Measurements from ENCODE around the gene MPDU1. TPM values are rescaled to one million over a fixed set of nuclear protein-coding genes. Genes with fewer than 3 reads are reported as not detected.
A peak's percentile ranks its signal among the peaks of the same experiment; 100 is the strongest.
"Not testable (repeated sequence)": the region's sequence is repeated elsewhere in the genome, so short reads cannot be mapped to it uniquely, and the experiment has no call there.

The MPDU1 gene
- total RNA-seq, 1 donor from 2014 or later = 70.0 TPM

GRCh38 chr17:7614425-7615264 is 31.0 kb downstream of the MPDU1 start, which contains the start of gene FXR2:
FXR2 (minus strand) TSS chr17:7614897; CDS start chr17:7614532, 365 bp downstream.
- peak; percentile 99 to 100 for DNase-seq (ENCODE audit: low read depth in 2 of 2)

DNA sequence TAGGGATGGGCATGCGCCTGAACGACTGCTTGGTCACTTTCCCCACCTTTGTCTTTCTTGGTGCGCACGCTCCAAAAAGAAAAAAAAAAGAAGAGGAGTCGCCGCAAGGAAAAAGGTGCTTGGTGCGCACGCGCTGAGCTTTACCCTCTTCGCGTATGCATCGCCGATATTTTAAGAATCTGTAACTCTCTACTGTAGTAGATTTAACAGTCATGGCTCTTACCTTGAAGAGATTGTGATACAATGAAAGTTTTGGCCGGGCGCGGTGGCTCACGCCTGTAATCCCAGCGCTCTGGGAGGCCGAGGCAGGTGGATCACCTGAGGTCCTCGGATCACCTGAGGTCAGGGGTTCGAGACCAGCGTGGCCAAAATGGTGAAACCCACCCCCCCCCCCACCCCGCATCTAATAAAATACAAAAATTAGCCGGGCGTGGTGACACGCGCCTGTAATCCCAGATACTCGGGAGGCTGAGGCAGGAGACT is 31.7 kb downstream of the MPDU1 start:
- DNase-seq (ENCODE audit: low read depth in 2 of 2) = no peak

- DNase-seq (ENCODE audit: low read depth in 2 of 2) = no peak
These were observed 35.0 kb downstream of the MPDU1 start for GRCh38 chr17:7618608-7619007.

GRCh38 chr17:7620835-7621234 is 37.2 kb downstream of the MPDU1 start:
- no peak for DNase-seq (ENCODE audit: low read depth in 2 of 2)

DNA sequence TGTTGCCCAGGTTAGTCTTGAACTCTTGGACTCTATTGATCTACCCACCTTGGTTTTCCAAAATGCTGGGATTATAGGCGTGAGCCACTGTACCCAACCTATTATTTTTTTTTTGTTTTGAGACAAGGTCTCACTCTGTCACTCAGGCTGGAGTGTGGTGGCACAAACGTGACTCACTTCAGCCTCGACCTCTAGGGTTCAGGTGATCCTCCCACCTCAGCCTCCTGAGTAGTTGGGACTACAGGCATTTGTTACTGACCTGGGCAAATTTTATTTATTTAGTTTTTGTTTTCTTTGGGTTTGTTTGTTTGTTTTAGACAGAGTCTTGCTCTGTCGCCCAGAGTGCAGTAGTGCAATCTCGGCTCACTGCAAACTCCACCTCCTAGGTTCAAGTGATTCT is 40.0 kb downstream of the MPDU1 start:
- no peak for DNase-seq (ENCODE audit: low read depth in 2 of 2)

GRCh38 chr17:7625749-7626148 is 42.1 kb downstream of the MPDU1 start:
- DNase-seq (ENCODE audit: low read depth in 2 of 2) = not testable (repeated sequence)

DNA sequence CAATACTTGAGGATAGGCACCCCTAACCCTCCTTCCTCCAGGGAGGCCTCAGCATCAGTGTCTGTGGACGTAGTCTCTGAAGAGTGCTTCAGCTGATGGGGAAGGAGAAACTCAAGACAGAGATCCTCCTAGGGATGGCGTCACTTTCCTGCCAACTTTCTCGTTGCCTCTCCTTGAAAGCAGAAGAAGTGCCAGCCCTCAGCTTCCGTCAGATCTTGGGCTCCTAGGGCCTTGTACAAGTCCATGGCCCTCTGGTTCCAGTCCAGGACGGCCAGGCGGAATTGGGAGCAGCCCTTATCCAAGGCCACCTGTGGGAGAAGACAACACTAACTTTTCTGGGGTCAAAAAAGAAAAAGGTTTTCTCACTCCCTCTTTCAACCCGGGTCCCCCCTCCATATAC is 42.7 kb downstream of the MPDU1 start:
- no peak for DNase-seq (ENCODE audit: low read depth in 2 of 2)

GRCh38 chr17:7626956-7627249 is 43.3 kb downstream of the MPDU1 start:
- DNase-seq (ENCODE audit: low read depth in 2 of 2) = no peak

DNA sequence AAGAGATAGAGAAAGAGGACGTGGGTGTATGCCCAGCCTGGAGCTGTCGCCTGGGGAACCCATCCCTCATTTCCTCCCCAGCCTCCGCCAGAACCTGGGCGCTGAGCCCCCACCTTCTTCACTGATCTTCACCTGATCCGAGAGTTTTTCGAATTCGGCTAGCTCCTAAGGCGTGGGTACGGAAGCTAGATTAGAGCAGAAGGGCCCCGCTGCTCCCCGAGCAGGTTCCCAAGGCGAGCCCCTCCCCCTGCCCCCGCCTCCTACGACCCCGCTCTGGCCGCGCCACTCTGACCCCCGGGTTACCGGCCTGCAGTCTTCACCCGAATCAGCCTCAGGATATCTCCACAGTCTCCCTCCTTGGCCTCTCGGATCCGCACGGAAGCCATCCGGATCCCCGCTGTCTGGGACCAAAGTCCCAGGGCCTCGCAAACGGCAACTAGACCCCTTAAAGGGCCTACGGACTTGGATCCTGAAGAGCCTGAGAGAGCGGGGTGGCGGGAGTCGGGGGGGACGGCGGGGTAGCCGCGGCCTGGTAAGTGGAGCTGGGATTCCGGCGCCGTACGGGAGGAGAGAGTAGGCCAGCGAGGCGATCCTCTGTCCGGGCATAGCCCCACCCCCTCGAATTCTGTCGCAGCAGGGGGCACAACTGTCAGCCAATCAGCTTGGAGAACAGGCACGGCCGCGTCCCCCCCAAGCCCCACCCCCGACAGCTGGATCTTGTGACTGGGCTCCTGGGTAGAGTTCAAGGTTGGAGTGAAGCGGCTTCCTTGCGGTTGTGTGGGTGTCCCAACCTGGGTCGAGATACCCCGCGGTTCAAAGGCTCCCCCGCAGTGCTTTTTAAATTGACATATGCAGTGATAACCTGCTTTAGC is 43.8 kb downstream of the MPDU1 start, which contains the start of gene SAT2:
Gene SAT2 (minus strand): TSS at position 572 of the 872 bp plus-strand sequence. CDS start 186 bp downstream, at position 386.
- peak; percentile 89 to 94 for DNase-seq (ENCODE audit: low read depth in 2 of 2)

- no peak for DNase-seq (ENCODE audit: low read depth in 2 of 2)
These were observed 46.4 kb downstream of the MPDU1 start, which contains the start of gene SHBG for GRCh38 chr17:7629939-7630571. SHBG (plus strand) TSS chr17:7630135; CDS start chr17:7630173, 38 bp downstream.

DNA sequence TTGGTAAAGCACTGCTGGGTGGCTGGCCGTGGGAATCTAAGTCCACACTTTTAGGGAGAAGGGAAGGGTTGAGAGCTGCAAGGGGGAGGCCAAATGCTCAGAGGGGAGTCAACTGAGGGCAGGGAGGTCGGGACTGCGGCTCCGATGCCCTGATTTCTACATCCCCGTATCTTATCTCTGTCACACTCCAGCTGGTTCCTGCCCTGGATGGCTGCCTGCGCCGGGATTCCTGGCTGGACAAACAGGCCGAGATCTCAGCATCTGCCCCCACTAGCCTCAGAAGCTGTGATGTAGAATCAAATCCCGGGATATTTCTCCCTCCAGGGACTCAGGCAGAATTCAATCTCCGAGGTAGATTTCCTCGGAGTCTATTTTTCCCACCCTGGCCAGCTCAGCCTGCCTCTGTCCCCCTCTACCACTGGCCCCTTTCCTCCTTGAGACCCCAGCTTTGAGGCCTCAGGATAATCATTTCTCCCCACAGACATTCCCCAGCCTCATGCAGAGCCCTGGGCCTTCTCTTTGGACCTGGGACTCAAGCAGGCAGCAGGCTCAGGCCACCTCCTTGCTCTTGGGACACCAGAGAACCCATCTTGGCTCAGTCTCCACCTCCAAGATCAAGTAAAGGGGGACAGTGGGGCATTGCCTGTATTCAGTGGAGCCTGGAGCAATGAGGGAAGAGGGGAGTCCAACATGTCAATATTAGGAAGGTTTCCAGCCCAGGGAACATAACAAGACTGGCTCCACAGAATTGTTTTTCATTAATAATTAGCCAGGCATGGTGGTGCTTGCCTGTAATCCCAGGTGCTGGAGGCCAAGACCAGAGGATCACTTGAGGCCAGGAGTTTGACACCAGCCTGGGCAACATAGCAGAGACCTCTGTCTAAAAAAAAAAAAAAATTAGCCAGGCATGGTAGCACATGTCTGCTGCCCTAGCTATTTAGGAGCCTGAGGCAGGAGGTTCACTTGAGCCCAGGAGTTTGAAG is 48.0 kb downstream of the MPDU1 start:
- DNase-seq (ENCODE audit: low read depth in 2 of 2) = no peak

DNA sequence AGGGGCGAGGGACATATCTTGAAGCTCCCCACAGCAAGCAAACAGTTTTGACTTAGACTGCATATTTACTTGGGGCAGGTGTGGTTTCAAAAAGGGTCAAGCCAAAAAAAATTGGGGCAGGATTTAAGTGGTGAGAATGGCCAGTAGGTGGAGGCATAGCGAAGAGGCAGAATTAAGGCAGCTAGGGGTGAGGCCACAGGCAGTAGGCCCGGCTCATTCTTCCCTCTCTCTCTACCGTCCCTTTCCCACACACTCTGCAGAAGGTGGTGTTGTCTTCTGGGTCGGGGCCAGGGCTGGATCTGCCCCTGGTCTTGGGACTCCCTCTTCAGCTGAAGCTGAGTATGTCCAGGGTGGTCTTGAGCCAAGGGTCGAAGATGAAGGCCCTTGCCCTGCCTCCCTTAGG is 48.8 kb downstream of the MPDU1 start:
- peak in 1 of 2 donors; percentile 50 for DNase-seq (ENCODE audit: low read depth in 2 of 2)

DNA sequence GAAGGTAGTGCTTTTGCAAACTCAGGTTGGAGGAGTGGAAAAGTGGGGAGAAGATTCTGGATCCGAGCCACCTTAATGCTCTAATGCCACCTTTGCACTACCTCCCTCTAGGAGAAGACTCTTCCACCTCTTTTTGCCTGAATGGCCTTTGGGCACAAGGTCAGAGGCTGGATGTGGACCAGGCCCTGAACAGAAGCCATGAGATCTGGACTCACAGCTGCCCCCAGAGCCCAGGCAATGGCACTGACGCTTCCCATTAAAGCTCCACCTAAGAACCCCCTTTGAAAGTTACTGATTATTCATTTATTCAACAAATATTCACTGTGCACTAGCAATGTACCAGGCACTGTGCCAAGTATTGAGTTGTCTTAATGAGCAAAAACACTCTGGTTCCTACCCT is 49.4 kb downstream of the MPDU1 start:
- DNase-seq (ENCODE audit: low read depth in 2 of 2) = no peak

- peak in 1 of 2 donors; percentile 54 for DNase-seq (ENCODE audit: low read depth in 2 of 2)
These were observed 50.7 kb downstream of the MPDU1 start for GRCh38 chr17:7634384-7634783.

DNA sequence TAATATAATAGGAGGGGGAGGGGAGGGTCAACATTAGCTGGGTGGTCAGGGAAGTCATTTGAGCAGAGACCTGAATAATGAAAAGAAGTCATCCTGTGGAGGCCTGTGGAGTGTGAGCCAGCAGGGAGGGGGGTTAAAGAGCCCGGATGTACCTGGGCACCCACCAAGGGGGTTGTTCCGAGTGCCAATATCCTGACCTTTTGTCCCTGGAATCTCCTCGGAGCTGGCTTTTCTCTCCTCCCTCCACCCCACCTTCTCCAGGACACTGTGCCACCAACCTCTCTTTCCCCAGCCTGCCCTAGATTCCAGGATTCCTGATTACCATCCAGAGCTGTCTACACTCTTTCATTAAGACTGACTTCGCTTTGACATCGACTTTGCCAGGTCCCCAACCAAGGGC is 52.5 kb downstream of the MPDU1 start:
- no peak for DNase-seq (ENCODE audit: low read depth in 2 of 2)

Other genes starting within 250 kb of the MPDU1 start
- gene ACAP1, start 247.3 kb upstream of the MPDU1 start, total RNA-seq = 0.26 and 1.0 TPM in 2 replicates
- 2.3 and 3.4 TPM in 2 replicates for gene KCTD11, start 231.7 kb upstream of the MPDU1 start, total RNA-seq
- gene TMEM95, start 228.7 kb upstream of the MPDU1 start, total RNA-seq = not detected in 2 replicates
- gene TNK1, start 202.8 kb upstream of the MPDU1 start, total RNA-seq = 2.1 and 2.3 TPM in 2 replicates
- 13.5 and 34.0 TPM in 2 replicates for gene PLSCR3, start 189.3 kb upstream of the MPDU1 start, total RNA-seq
- 127 and 212 TPM in 2 replicates for gene TMEM256, start 179.8 kb upstream of the MPDU1 start, total RNA-seq
- 1.4 and 3.0 TPM in 2 replicates for gene NLGN2, start 176.0 kb upstream of the MPDU1 start, total RNA-seq
- gene SPEM1, start 163.5 kb upstream of the MPDU1 start, total RNA-seq = not detected in 2 replicates
- not detected in 2 replicates for gene SPEM2, start 158.2 kb upstream of the MPDU1 start, total RNA-seq
- not detected in 2 replicates for gene SPEM3, start 155.0 kb upstream of the MPDU1 start, total RNA-seq
- gene TMEM102, start 148.4 kb upstream of the MPDU1 start, total RNA-seq = 6.8 and 10.1 TPM in 2 replicates
- gene FGF11, start 144.3 kb upstream of the MPDU1 start, total RNA-seq = 0.13 and 0.38 TPM in 2 replicates
- gene CHRNB1, start 138.8 kb upstream of the MPDU1 start, total RNA-seq = 7.2 and 10.0 TPM in 2 replicates
- gene ZBTB4, start 104.2 kb upstream of the MPDU1 start, total RNA-seq = 6.7 and 11.3 TPM in 2 replicates
- not detected in 2 replicates for gene SLC35G6, start 102.4 kb upstream of the MPDU1 start, total RNA-seq
- 56.5 and 87.0 TPM in 2 replicates for gene POLR2A, start 99.5 kb upstream of the MPDU1 start, total RNA-seq
- 4.7 and 9.4 TPM in 2 replicates for gene TNFSF12, start 34.8 kb upstream of the MPDU1 start, total RNA-seq
- gene TNFSF13, start 25.1 kb upstream of the MPDU1 start, total RNA-seq = 0.25 and 0.26 TPM in 2 replicates
- gene SENP3, start 21.9 kb upstream of the MPDU1 start, total RNA-seq = 61.2 and 74.1 TPM in 2 replicates
- gene CD68, start 4.2 kb upstream of the MPDU1 start, total RNA-seq = 0.77 and 1.5 TPM in 2 replicates
- 0.13 TPM in 2 replicates for gene SOX15, start 6.2 kb downstream of the MPDU1 start, total RNA-seq
- 29.4 and 35.4 TPM in 2 replicates for gene FXR2, start 31.0 kb downstream of the MPDU1 start, total RNA-seq
- 27.6 and 37.3 TPM in 2 replicates for gene SAT2, start 44.0 kb downstream of the MPDU1 start, total RNA-seq
- 0.13 TPM in 1 of 2 replicates, not detected in the other for gene SHBG, start 46.3 kb downstream of the MPDU1 start, total RNA-seq
- gene ATP1B2, start 67.1 kb downstream of the MPDU1 start, total RNA-seq = not detected in 2 replicates
- 44.0 and 51.2 TPM in 2 replicates for gene TP53, start 103.6 kb downstream of the MPDU1 start, total RNA-seq
- gene WRAP53, start 104.6 kb downstream of the MPDU1 start, total RNA-seq = 6.9 and 7.0 TPM in 2 replicates
- gene EFNB3, start 121.3 kb downstream of the MPDU1 start, total RNA-seq = 0.13 and 1.1 TPM in 2 replicates
- gene DNAH2, start 133.9 kb downstream of the MPDU1 start, total RNA-seq = under 0.01 and 0.25 TPM in 2 replicates

Measured in dermis microvascular lymphatic vessel endothelial cell (primary cell).